ENCODE data around the gene SPATA32. TPM values are rescaled to one million over a fixed set of nuclear protein-coding genes. Genes with fewer than 3 reads are reported as not detected.

The SPATA32 gene
- total RNA-seq, 4 donors from 2014 or later: not detected

DNA sequence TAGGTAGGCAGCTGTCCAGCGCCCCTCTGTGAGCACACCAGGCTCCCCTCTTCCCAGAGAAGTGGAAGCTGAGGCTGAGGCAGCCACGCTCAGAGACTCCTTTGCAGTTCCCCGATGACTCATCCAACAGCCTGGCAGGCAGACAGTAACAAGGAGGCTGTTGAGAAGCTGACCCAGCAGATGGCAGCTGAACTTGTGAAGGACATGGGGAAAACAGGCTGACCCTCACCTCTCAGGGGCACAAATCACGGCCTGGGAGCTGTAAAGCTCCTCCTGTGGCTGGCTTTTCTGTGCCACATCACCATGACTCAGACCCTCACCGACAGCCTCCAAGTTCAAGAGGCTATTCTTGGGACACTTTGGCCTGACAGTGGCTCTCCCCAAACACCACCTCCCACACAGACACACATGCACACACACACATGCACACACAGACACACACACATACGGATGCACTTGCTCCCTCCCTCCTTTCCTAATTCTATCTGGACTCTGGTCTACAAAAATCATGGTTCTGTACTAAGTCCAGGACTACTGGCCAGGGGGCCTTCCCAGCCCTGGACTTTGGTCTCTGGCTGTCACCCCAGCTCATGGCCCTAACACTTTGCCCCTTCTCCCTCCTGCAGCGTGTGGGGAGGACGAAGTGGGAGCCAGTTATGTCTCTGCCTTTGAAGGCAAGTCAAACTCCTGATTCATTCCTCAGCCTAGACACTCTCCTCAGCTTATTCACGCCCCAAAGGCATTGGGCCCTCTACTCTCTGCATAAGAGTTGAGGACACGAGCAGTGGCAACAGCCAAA is 31.7 kb upstream of the SPATA32 start:
- H3K4me3 ChIP-seq: no peak overlapping the region
- no peaks in the 10 kb centered on the region for H3K9me3 ChIP-seq
- peaks cover 5 to 21% (median 15%) of the 10 kb centered on the region in 3 donors for H3K36me3 ChIP-seq
- intact Hi-C loops (cut with DNase I): no loop called here
- no peaks in the 10 kb centered on the region for H3K27me3 ChIP-seq
- no peak for DNase-seq
- H3K4me1 ChIP-seq: peaks cover 84 to 100% (median 95%) of the 10 kb centered on the region in 3 donors
- peak overlapping the region; percentile 57 to 85 (median 80) for H3K27ac ChIP-seq
- TF ChIP-seq, protein P1, sequence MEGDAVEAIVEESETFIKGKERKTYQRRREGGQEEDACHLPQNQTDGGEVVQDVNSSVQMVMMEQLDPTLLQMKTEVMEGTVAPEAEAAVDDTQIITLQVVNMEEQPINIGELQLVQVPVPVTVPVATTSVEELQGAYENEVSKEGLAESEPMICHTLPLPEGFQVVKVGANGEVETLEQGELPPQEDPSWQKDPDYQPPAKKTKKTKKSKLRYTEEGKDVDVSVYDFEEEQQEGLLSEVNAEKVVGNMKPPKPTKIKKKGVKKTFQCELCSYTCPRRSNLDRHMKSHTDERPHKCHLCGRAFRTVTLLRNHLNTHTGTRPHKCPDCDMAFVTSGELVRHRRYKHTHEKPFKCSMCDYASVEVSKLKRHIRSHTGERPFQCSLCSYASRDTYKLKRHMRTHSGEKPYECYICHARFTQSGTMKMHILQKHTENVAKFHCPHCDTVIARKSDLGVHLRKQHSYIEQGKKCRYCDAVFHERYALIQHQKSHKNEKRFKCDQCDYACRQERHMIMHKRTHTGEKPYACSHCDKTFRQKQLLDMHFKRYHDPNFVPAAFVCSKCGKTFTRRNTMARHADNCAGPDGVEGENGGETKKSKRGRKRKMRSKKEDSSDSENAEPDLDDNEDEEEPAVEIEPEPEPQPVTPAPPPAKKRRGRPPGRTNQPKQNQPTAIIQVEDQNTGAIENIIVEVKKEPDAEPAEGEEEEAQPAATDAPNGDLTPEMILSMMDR (IDR thresholded peaks at IDR 0.05): no peak
- no peak for TF ChIP-seq POLR2A (IDR thresholded peaks at IDR 0.05)
- WGBS, 2 donors: 14 to 22% methylated on average over 7 to 8 of the region's 10 CpGs

DNA sequence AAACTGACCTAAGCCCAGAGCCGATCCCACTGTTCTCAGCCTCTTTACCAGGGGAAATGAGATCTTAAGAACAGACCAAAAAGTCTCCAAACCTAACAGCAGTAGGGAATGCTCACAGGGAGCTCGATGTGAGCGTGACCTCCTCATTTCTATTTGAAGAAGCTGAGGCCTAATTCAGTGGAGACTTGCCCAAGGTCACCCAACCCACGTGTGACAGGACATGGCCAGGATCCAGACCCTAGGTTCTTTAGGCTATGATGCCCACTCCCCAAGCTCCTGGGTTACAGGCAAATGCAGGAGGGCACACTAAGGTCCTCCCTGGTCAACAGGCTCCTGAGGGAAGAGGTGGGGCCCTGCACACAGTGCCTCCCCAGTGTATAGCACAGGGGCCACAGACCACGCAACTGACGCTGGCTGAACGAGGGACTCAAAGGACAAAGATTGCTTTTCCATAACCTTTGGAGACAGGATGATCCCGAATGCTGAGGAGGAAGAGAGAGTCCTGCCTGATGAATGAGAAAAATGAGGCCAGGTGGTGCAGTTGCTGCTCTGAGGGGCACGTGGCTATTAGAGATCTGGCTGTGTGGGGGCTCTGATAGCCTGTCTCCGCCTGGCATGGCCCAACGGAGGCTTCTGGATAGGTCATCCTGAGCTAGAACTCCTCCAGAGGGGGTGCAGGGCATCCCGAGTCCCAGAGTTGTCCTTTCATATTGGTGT is 31.0 kb upstream of the SPATA32 start:
- Histone ChIP-seq H3K4me3 (no peak overlapping the region), H3K36me3 (peaks cover 5 to 29% (median 15%) of the 10 kb centered on the region in 3 donors), H3K4me1 (peaks cover 84 to 100% (median 100%) of the 10 kb centered on the region in 3 donors), H3K9me3 (no peaks in the 10 kb centered on the region), H3K27ac (peak overlapping the region; percentile 57 to 85 (median 80)), H3K27me3 (no peaks in the 10 kb centered on the region)
- WGBS, 2 donors: 50 to 78% methylated on average over 6 to 9 of the region's 12 CpGs
- DNase-seq: no peak
- TF ChIP-seq POLR2A (IDR thresholded peaks at IDR 0.05): no peak
- TF ChIP-seq, protein P1 (IDR thresholded peaks at IDR 0.05): no peak
- intact Hi-C loops (cut with DNase I): no loop called here

DNA sequence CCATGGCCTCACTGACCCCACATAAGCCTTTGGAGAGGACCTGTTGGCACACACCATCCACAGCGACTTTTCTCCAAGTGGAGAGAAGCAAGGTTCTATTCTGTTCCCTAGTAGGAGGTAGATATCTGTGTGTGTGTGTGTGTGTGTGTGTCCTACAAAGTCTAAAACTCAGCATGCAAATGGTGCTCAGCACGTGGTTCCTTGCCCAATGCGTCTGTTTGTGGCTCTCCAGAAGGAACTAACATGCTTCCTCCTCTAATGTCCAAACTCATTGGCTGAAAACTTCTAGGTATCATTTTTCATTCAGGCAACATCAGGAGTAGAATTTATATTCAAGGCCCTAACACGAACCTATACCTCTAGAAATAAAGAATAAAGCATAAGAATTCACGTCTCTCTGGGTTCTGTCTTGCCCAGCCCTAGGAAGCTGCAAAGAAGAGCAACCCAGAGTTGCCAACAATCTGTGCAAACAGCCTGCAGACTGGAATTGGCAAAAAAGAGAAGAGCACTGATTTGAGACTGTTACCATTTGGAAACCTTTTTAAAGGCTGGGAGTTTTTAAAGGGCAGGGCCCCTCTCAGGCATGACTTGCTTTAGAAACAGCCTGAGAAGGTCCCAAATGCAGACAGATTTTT is 29.4 kb upstream of the SPATA32 start:
- no peak for DNase-seq
- WGBS, 2 donors: 21 to 33% methylated on average over 5 of the region's 5 CpGs
- H3K36me3 ChIP-seq: peaks cover 8 to 45% (median 24%) of the 10 kb centered on the region in 3 donors
- H3K27me3 ChIP-seq: no peaks in the 10 kb centered on the region
- intact Hi-C loops (cut with DNase I): no loop called here
- H3K4me3 ChIP-seq: no peak overlapping the region
- no peaks in the 10 kb centered on the region for H3K9me3 ChIP-seq
- H3K27ac ChIP-seq: peak overlapping the region; percentile 44 to 81 (median 78)
- TF ChIP-seq POLR2A (IDR thresholded peaks at IDR 0.05): no peak
- TF ChIP-seq, protein P1 (IDR thresholded peaks at IDR 0.05): no peak
- peaks cover 77 to 93% (median 87%) of the 10 kb centered on the region in 3 donors for H3K4me1 ChIP-seq

DNA sequence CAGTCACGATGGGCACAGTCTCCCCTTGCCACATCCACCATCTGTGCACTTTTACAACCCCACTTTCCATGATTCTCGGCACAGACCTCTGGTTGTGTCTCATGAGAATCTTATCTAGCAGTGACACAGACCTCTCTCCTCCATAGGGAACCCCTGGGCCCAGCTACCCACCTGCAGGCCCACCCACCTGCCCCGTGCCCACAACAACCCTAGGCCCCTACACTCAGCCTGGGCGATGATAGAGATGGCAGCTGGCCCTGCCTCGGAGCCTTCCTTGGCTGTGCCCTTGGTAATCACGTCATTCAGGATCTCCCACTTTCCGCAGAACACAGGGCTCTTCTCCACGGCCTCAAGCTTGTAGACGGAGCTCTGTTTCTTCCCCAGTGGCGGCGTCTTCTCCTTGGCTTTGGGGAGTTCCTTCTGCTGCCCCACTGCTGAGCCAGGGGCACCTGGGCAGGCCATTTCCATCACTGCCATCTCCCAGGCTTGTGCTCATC is 28.4 kb upstream of the SPATA32 start:
- Histone ChIP-seq H3K4me1 (peaks cover 68 to 88% (median 77%) of the 10 kb centered on the region in 3 donors), H3K27me3 (no peaks in the 10 kb centered on the region), H3K9me3 (no peaks in the 10 kb centered on the region), H3K4me3 (no peak overlapping the region), H3K27ac (peak overlapping the region; percentile 3 to 81 (median 78)), H3K36me3 (peaks cover 9 to 54% (median 34%) of the 10 kb centered on the region in 3 donors)
- intact Hi-C loops (cut with DNase I): no loop called here
- WGBS, 2 donors: 73 to 78% methylated on average over 11 of the region's 11 CpGs
- DNase-seq: no peak
- TF ChIP-seq, protein P1 (IDR thresholded peaks at IDR 0.05): no peak
